ENCODE results near the gene ADAMTSL3.

ADAMTSL3 gene

GRCh38 chr15:83709241-83709640, 55.3 kb downstream of the ADAMTSL3 start:
- Histone ChIP-seq H3K36me3 (ENCODE audit: control insufficient read depth, insufficient read depth, low read length) (no peaks in the 10 kb centered on the region), H3K9me3 (ENCODE audit: control insufficient read depth, insufficient read depth, low read depth, low read length) (no peaks in the 10 kb centered on the region), H3K4me3 (ENCODE audit: low read depth, low read length) (no peak overlapping the region), H3K27ac (ENCODE audit: low read depth, low read length) (no peak overlapping the region), H3K9ac (ENCODE audit: low read length) (no peak overlapping the region), H3K27me3 (ENCODE audit: control insufficient read depth, insufficient read depth, low read length) (no peaks in the 10 kb centered on the region), H3K4me1 (ENCODE audit: control insufficient read depth, insufficient read depth, low read length) (no peaks in the 10 kb centered on the region)

- Histone ChIP-seq H3K4me1 (ENCODE audit: control insufficient read depth, insufficient read depth, low read length) (no peaks in the 10 kb centered on the region), H3K36me3 (ENCODE audit: control insufficient read depth, insufficient read depth, low read length) (no peaks in the 10 kb centered on the region), H3K27me3 (ENCODE audit: control insufficient read depth, insufficient read depth, low read length) (no peaks in the 10 kb centered on the region), H3K9me3 (ENCODE audit: control insufficient read depth, insufficient read depth, low read depth, low read length) (no peaks in the 10 kb centered on the region), H3K4me3 (ENCODE audit: low read depth, low read length) (no peak overlapping the region), H3K27ac (ENCODE audit: low read depth, low read length) (no peak overlapping the region), H3K9ac (ENCODE audit: low read length) (no peak overlapping the region)
These were observed 55.9 kb downstream of the ADAMTSL3 start for GRCh38 chr15:83709811-83710210.

GRCh38 chr15:83710452-83710851, 56.5 kb downstream of the ADAMTSL3 start:
- no peaks in the 10 kb centered on the region for H3K36me3 ChIP-seq (ENCODE audit: control insufficient read depth, insufficient read depth, low read length)
- H3K4me3 ChIP-seq (ENCODE audit: low read depth, low read length): no peak overlapping the region
- H3K9me3 ChIP-seq (ENCODE audit: control insufficient read depth, insufficient read depth, low read depth, low read length): no peaks in the 10 kb centered on the region
- H3K4me1 ChIP-seq (ENCODE audit: control insufficient read depth, insufficient read depth, low read length): no peaks in the 10 kb centered on the region
- no peaks in the 10 kb centered on the region for H3K27me3 ChIP-seq (ENCODE audit: control insufficient read depth, insufficient read depth, low read length)
- no peak overlapping the region for H3K9ac ChIP-seq (ENCODE audit: low read length)
- no peak overlapping the region for H3K27ac ChIP-seq (ENCODE audit: low read depth, low read length)

GRCh38 chr15:83711236-83711635, 57.3 kb downstream of the ADAMTSL3 start:
- Histone ChIP-seq H3K27ac (ENCODE audit: low read depth, low read length) (no peak overlapping the region), H3K4me3 (ENCODE audit: low read depth, low read length) (no peak overlapping the region), H3K36me3 (ENCODE audit: control insufficient read depth, insufficient read depth, low read length) (no peaks in the 10 kb centered on the region), H3K27me3 (ENCODE audit: control insufficient read depth, insufficient read depth, low read length) (no peaks in the 10 kb centered on the region), H3K9me3 (ENCODE audit: control insufficient read depth, insufficient read depth, low read depth, low read length) (no peaks in the 10 kb centered on the region), H3K4me1 (ENCODE audit: control insufficient read depth, insufficient read depth, low read length) (no peaks in the 10 kb centered on the region), H3K9ac (ENCODE audit: low read length) (no peak overlapping the region)

GRCh38 chr15:83713242-83713641, 59.3 kb downstream of the ADAMTSL3 start:
- H3K9me3 ChIP-seq (ENCODE audit: control insufficient read depth, insufficient read depth, low read depth, low read length): no peaks in the 10 kb centered on the region
- H3K27ac ChIP-seq (ENCODE audit: low read depth, low read length): no peak overlapping the region
- no peak overlapping the region for H3K4me3 ChIP-seq (ENCODE audit: low read depth, low read length)
- H3K4me1 ChIP-seq (ENCODE audit: control insufficient read depth, insufficient read depth, low read length): no peaks in the 10 kb centered on the region
- H3K36me3 ChIP-seq (ENCODE audit: control insufficient read depth, insufficient read depth, low read length): no peaks in the 10 kb centered on the region
- H3K27me3 ChIP-seq (ENCODE audit: control insufficient read depth, insufficient read depth, low read length): no peaks in the 10 kb centered on the region
- no peak overlapping the region for H3K9ac ChIP-seq (ENCODE audit: low read length)

GRCh38 chr15:83714939-83715628, 61.2 kb downstream of the ADAMTSL3 start:
- Histone ChIP-seq H3K36me3 (ENCODE audit: control insufficient read depth, insufficient read depth, low read length) (no peaks in the 10 kb centered on the region), H3K9ac (ENCODE audit: low read length) (no peak overlapping the region), H3K27me3 (ENCODE audit: control insufficient read depth, insufficient read depth, low read length) (no peaks in the 10 kb centered on the region), H3K4me3 (ENCODE audit: low read depth, low read length) (no peak overlapping the region), H3K9me3 (ENCODE audit: control insufficient read depth, insufficient read depth, low read depth, low read length) (no peaks in the 10 kb centered on the region), H3K4me1 (ENCODE audit: control insufficient read depth, insufficient read depth, low read length) (no peaks in the 10 kb centered on the region), H3K27ac (ENCODE audit: low read depth, low read length) (no peak overlapping the region)

- Histone ChIP-seq H3K9ac (ENCODE audit: low read length) (no peak overlapping the region), H3K4me1 (ENCODE audit: control insufficient read depth, insufficient read depth, low read length) (no peaks in the 10 kb centered on the region), H3K4me3 (ENCODE audit: low read depth, low read length) (no peak overlapping the region), H3K36me3 (ENCODE audit: control insufficient read depth, insufficient read depth, low read length) (no peaks in the 10 kb centered on the region), H3K9me3 (ENCODE audit: control insufficient read depth, insufficient read depth, low read depth, low read length) (no peaks in the 10 kb centered on the region), H3K27me3 (ENCODE audit: control insufficient read depth, insufficient read depth, low read length) (no peaks in the 10 kb centered on the region), H3K27ac (ENCODE audit: low read depth, low read length) (no peak overlapping the region)
These were observed 62.7 kb downstream of the ADAMTSL3 start for GRCh38 chr15:83716605-83717004.

- Histone ChIP-seq H3K4me3 (ENCODE audit: low read depth, low read length) (no peak overlapping the region), H3K9ac (ENCODE audit: low read length) (no peak overlapping the region), H3K9me3 (ENCODE audit: control insufficient read depth, insufficient read depth, low read depth, low read length) (no peaks in the 10 kb centered on the region), H3K27ac (ENCODE audit: low read depth, low read length) (no peak overlapping the region), H3K36me3 (ENCODE audit: control insufficient read depth, insufficient read depth, low read length) (no peaks in the 10 kb centered on the region), H3K4me1 (ENCODE audit: control insufficient read depth, insufficient read depth, low read length) (no peaks in the 10 kb centered on the region), H3K27me3 (ENCODE audit: control insufficient read depth, insufficient read depth, low read length) (no peaks in the 10 kb centered on the region)
These were observed 63.1 kb downstream of the ADAMTSL3 start for GRCh38 chr15:83717010-83717409.

GRCh38 chr15:83720468-83720867, 66.5 kb downstream of the ADAMTSL3 start:
- no peaks in the 10 kb centered on the region for H3K9me3 ChIP-seq (ENCODE audit: control insufficient read depth, insufficient read depth, low read depth, low read length)
- no peak overlapping the region for H3K9ac ChIP-seq (ENCODE audit: low read length)
- no peaks in the 10 kb centered on the region for H3K4me1 ChIP-seq (ENCODE audit: control insufficient read depth, insufficient read depth, low read length)
- H3K27me3 ChIP-seq (ENCODE audit: control insufficient read depth, insufficient read depth, low read length): no peaks in the 10 kb centered on the region
- no peaks in the 10 kb centered on the region for H3K36me3 ChIP-seq (ENCODE audit: control insufficient read depth, insufficient read depth, low read length)
- no peak overlapping the region for H3K27ac ChIP-seq (ENCODE audit: low read depth, low read length)
- no peak overlapping the region for H3K4me3 ChIP-seq (ENCODE audit: low read depth, low read length)

- no peaks in the 10 kb centered on the region for H3K36me3 ChIP-seq (ENCODE audit: control insufficient read depth, insufficient read depth, low read length)
- H3K4me1 ChIP-seq (ENCODE audit: control insufficient read depth, insufficient read depth, low read length): no peaks in the 10 kb centered on the region
- no peaks in the 10 kb centered on the region for H3K27me3 ChIP-seq (ENCODE audit: control insufficient read depth, insufficient read depth, low read length)
- no peak overlapping the region for H3K9ac ChIP-seq (ENCODE audit: low read length)
- no peak overlapping the region for H3K4me3 ChIP-seq (ENCODE audit: low read depth, low read length)
- H3K9me3 ChIP-seq (ENCODE audit: control insufficient read depth, insufficient read depth, low read depth, low read length): no peaks in the 10 kb centered on the region
- H3K27ac ChIP-seq (ENCODE audit: low read depth, low read length): no peak overlapping the region
These were observed 67.1 kb downstream of the ADAMTSL3 start for GRCh38 chr15:83721031-83721430.

GRCh38 chr15:83721981-83722380, 68.1 kb downstream of the ADAMTSL3 start:
- H3K9me3 ChIP-seq (ENCODE audit: control insufficient read depth, insufficient read depth, low read depth, low read length): no peaks in the 10 kb centered on the region
- no peaks in the 10 kb centered on the region for H3K4me1 ChIP-seq (ENCODE audit: control insufficient read depth, insufficient read depth, low read length)
- H3K27me3 ChIP-seq (ENCODE audit: control insufficient read depth, insufficient read depth, low read length): no peaks in the 10 kb centered on the region
- H3K9ac ChIP-seq (ENCODE audit: low read length): no peak overlapping the region
- H3K36me3 ChIP-seq (ENCODE audit: control insufficient read depth, insufficient read depth, low read length): no peaks in the 10 kb centered on the region
- H3K27ac ChIP-seq (ENCODE audit: low read depth, low read length): no peak overlapping the region
- H3K4me3 ChIP-seq (ENCODE audit: low read depth, low read length): no peak overlapping the region

GRCh38 chr15:83723216-83723615, 69.3 kb downstream of the ADAMTSL3 start:
- Histone ChIP-seq H3K4me3 (ENCODE audit: low read depth, low read length) (no peak overlapping the region), H3K36me3 (ENCODE audit: control insufficient read depth, insufficient read depth, low read length) (no peaks in the 10 kb centered on the region), H3K27me3 (ENCODE audit: control insufficient read depth, insufficient read depth, low read length) (no peaks in the 10 kb centered on the region), H3K4me1 (ENCODE audit: control insufficient read depth, insufficient read depth, low read length) (no peaks in the 10 kb centered on the region), H3K9ac (ENCODE audit: low read length) (no peak overlapping the region), H3K9me3 (ENCODE audit: control insufficient read depth, insufficient read depth, low read depth, low read length) (no peaks in the 10 kb centered on the region), H3K27ac (ENCODE audit: low read depth, low read length) (no peak overlapping the region)
